Esophagus squamous epithelium (tissue), 4 donors: Measurements from ENCODE around the gene CDYL.

Source experiments
- POLR2A ChIP-seq, 4 donors: fragments of 450-650 bp; IDR thresholded peaks; one replicate each; pipeline ENCODE4 v1.6.1; 2017; ENCODE audit warnings: antibody characterized with exemption in 4 of 4, mild to moderate bottlenecking in 4 of 4, moderate library complexity in 3 of 4
- TF ChIP-seq, protein P1 (sequence below), 6 experiments: fragments of 450-650 bp in 4 of 6; fragments of 200-600 bp in 2 of 6; sonication (generic) in 2 of 6; IDR thresholded peaks; one replicate each; pipeline ENCODE4 v1.5.1; 2016 to 2019; ENCODE audit warnings: antibody characterized with exemption in 6 of 6, mild to moderate bottlenecking in 4 of 6, moderate library complexity in 4 of 6

DNA sequence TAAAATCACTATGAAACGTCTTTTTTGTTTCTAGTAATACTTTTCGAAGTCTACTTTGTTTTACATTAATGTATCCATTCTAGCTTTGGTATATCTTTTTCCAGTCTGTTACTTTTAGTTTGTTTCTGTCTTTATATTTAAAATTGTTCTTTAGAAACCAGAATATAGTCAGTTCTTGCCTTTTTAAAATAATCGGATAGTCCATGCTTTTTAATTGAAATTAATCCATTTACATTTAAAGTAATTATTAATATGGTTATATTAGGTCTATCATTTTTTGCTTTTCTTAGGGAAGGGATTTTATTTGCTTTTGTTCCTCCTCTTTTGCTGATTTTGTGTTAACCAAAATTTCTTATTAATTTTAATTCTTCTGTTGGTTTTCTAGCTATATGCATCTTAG lies 23.7 kb downstream of the CDYL start:
- TF ChIP-seq, protein P1, sequence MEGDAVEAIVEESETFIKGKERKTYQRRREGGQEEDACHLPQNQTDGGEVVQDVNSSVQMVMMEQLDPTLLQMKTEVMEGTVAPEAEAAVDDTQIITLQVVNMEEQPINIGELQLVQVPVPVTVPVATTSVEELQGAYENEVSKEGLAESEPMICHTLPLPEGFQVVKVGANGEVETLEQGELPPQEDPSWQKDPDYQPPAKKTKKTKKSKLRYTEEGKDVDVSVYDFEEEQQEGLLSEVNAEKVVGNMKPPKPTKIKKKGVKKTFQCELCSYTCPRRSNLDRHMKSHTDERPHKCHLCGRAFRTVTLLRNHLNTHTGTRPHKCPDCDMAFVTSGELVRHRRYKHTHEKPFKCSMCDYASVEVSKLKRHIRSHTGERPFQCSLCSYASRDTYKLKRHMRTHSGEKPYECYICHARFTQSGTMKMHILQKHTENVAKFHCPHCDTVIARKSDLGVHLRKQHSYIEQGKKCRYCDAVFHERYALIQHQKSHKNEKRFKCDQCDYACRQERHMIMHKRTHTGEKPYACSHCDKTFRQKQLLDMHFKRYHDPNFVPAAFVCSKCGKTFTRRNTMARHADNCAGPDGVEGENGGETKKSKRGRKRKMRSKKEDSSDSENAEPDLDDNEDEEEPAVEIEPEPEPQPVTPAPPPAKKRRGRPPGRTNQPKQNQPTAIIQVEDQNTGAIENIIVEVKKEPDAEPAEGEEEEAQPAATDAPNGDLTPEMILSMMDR (IDR thresholded peaks at IDR 0.05) = no peak
- TF ChIP-seq POLR2A (IDR thresholded peaks at IDR 0.05) = no peak
